Stimulated activated CD4-positive, alpha-beta T cell treated with anti-CD3 and anti-CD28 coated beads, TNF-alpha, amount 100 ng/mL, for 24 hours (primary cell): Measurements from ENCODE around the gene UBR1.
A peak's percentile ranks its signal among the peaks of the same experiment; 100 is the strongest.

Experiments
- DNase-seq, 3 experiments: peaks; one replicate each; pipeline ENCODE4 v3.0.0-alpha.2; 2020; ENCODE audit warnings: low read depth in 3 of 3

The UBR1 gene

DNA sequence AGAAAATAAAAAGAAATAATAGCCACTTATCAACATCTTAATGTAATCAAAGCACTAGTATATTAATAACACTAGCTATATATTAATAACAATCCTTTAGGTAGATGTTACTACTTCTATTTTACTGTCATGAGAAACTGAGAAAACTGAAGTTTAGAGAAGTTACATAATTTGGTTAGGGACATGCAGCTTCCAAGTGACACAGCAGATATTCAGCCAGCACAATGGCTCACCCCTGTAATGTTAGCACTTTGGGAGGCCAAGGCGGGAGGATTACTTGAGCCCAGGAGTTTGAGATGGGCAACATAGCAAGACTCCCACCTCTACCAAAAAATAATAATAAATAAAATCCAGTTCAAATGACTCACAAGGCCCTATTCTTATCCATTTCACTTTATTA, 1.9 kb upstream of the UBR1 start:
- no peak for DNase-seq

DNA sequence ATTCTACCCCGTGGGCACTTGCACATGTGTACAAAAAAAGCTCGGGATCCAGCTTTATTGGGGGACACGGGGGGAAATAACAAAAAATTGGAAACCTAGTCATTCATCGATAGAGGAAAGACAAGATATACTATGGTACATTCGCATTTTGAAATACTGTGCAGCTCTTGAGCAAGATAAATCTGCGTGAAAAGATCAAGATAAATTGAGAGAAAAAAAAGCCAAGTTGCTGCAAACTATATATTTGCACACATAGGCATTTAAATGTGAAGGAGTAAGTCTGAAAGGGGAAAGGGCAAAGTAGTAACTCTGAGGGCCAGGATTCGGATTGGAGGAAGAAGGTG, 620 bp upstream of the UBR1 start:
- DNase-seq = no peak

DNA sequence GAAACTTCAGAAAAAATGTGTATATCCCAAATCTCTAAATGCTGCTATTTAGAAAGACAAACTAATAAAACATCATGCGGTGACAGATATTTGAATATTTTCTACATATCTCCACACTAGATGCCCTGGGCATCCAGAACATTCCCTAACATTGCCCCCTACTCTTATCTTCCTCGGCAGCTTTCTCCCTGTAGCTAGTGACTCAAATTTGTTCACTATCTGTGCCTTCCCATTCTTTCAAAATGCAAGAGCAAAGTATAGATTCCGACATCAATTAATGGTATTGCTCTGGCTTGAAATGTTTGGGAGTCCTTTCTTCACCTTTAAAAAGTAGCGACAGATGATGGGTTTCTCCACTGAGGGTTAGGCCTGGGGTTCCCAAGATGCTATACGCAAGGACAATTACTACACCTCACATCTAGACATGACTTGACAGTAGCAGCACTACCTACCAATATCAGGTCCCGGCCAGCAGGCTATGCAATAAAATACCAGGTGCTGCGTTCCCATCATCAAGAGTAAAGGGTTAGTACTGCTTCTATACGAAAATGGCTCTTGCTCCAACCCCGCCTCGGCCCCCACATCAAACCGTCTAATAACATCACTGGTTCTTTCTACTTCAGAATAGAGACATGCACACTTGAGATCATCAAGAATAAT, 631 bp downstream of the UBR1 start:
- peak in 1 of 3 experiments; percentile 9 for DNase-seq

DNA sequence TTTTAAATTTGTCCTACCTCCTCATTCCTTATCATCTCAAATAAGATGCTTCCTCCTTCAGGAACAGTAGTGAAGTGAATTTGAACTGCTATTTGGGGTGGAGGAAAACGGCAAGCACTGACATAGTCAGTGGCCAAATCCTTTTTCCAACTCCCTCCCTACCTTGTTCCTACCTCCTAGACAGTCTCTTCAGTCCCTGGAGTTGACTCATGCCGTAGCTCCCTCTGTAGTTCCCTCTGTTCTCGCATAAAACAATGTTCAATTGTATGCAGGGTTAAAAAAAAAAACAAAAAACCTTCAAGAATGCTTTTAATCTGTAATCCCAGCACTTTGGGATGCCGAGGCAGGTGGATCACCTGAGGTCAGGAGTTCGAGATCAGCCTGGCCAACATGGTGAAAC, 1.4 kb downstream of the UBR1 start:
- DNase-seq = no peak

DNA sequence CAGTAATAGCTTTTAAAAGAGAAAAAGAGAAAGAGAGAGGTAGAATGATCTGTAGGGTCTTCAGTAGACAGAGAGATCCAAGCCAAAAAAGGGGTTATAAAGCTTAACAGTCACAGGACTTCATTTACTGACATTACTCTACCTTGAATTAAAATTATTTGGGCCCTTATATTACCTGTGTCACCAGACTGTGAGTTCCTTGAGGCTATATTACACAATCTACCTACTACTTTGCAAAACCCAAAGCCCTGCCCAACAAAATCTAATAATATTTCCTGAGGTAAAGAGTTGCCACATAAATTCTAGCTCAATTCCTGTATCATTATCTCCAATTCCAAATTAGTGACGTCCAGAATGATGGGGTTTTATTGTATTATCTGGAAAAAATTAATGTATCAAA, 1.9 kb downstream of the UBR1 start:
- no peak for DNase-seq

DNA sequence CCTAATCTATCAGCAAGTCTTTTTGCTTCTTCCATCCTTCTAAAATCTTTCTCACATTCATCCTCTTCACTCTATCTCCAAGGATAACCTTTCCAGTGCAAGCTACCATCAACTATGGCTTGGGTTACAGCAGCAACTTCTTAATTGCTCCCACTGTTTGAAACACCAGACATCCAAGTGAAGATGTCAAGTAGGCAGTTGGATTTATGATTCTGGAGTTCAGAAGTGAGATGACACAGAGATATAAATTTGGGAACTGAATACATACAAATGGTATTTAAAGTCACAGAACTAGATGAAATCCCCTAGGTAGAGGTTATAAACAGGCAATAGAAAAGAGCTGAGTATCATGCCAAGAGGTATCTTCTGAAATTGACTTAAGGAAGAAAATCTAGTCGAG, 3.7 kb downstream of the UBR1 start:
- no peak for DNase-seq

DNA sequence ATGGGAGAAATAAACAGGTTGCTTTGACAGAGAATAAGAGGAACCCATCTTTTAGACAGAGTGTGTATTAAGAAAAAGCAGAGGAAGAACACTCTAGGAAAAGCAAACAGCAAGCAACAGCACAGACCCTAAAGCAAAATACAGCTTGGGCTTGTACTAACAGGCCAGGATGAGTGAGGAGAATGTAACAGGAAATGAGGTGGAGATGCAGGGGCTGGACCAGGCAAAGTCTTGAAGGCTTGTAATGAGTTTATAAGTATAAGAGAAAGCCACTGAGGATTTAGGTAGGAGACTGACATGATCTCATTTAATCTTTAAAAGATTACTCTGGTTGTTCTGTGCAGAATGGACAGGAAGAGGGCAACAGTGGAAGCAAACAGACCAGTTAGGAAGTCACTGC, 4.9 kb downstream of the UBR1 start:
- no peak for DNase-seq

DNA sequence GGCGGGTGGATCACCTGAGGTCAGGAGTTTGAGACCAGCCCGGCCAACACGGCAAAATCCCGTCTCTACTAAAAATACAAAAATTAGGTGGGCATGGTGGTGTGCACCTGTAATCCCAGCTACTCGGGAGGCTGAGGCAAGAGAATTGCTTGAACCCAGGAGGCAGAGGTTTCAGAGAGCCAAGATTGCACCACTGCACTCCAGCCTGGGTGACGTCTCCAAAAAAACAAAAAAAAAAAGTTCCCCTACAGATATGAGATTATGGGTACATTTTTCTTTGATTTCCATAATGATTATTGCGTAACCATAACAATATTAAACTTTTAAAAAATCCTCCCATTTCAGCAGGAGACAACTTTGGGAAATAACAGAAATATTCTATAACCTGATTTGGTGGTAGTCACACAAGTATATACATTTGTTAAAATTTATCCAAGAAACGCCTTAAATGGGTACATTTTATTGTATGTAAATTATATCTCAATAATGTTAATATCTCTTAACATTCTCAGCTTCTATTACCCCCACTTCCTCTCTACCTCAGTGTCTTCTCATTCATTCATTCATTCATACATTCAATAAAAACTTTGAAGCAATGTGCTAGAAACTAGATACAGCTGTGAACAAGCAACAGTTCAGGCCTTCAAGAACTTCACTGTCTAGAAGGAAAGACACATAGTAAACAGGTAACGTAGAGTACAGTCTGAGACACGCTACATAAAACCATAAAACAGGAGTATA, 6.6 kb downstream of the UBR1 start:
- DNase-seq = no peak

DNA sequence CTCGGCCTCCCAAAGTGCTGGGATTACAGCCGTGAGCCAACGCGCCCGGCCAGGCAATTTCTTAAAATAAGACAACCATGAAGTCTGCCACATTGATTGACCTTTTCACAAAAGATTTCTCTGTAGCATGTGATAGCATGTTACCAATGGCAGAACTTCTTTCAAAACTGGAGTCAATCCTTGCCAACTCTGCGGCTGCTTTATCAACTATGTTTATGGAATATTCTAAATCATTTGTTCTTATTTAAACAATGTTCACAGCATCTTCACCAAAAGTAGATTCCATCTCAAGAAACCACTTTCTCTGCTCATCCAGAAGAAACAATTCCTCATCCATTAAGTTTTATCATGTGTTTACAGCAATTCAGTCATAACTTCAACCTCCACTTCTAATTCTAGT, 9.4 kb downstream of the UBR1 start:
- DNase-seq = no peak

DNA sequence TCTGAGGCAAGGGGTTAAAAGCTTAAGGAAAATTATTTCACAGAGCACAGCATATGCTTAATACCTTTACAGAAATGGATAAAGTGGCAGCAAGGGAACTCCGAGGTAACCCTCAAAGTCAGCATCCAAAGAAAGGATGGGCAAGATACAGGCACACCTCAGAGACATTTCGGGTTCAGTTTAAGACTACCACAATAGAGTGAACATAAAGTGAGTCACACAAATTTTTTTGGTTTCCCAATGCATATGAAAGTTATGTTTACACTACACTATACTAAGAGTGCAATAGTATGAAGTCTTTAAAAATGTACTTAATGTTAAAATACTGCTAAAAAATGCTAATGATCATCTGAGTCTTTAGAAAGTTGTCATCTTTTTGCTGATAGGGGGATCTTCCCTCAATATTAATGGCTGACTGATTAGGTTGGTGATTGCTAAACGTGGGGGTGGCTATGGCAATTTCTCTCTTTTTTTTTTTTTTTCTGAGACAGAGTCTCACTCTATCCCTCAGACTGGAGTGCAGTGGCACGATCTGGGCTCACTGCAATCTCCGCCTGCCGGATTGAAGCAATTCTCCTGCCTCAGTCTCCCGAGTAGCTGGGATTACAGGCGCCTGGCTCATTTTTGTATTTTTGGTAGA, 10.0 kb downstream of the UBR1 start:
- no peak for DNase-seq

DNA sequence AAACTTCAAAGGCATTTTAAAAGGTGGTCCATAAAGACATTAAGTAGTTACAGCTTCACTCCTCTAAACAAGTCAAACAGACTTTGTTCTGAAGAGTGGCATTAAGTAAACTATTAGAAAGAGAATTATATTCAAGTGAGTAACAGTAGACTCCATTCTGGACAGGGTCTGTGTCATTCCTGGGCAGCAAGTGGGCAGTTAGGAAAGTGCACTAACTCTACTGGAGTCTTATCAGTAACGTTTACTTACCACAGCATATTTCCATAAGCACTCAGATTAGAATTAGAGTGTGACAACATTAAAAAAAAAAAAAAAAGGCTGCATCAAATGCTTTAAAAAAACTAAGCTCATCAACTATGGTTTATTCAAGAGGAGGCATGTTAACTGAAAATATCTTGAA, 10.6 kb downstream of the UBR1 start:
- no peak for DNase-seq

DNA sequence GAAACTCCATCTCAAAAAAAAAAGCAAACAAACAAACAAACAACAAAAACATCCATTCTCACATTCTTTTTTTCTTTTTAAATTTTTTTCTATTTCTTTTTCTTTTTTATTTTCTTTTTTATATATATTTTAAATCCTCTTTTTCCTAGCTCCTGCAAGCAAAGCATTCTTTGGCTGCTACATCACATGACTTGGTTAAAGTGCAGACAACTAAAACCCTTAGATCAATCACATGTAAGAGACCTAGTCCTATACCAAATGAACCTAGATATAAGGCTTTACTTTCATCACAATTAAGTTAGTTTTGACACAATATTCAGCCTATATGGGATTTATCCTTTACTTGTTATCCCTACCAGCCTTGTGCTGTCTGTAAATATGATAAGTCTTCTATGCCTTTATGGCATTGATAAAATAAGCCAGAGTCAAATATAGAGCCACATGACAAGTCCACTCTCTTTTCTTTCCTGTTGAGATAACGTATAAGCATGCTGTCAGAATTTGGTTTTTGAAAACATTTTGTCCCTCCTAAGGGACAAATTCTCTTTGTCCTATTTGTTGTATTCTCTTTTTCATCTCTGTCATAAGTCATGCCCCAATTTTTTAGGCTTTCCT, 11.3 kb downstream of the UBR1 start:
- DNase-seq = no peak

DNA sequence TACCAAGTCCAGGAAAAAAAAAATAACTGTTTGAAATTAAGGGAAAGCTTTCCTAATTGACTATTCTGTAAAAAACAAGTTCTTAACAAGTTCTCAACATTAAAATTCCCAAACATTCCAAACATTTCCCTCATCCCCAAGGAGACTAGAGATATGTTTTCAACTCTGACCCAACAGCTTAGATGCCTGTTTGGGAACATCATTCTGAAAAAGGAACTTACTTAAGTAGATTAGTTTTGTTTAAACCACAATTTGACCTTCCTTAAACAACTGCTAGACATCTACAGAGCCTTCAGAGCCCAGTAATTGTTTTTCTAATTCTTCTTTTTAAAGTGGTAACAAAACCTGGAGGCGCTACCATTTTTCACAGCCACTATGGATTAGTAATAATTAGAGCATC, 12.8 kb downstream of the UBR1 start:
- DNase-seq = no peak

DNA sequence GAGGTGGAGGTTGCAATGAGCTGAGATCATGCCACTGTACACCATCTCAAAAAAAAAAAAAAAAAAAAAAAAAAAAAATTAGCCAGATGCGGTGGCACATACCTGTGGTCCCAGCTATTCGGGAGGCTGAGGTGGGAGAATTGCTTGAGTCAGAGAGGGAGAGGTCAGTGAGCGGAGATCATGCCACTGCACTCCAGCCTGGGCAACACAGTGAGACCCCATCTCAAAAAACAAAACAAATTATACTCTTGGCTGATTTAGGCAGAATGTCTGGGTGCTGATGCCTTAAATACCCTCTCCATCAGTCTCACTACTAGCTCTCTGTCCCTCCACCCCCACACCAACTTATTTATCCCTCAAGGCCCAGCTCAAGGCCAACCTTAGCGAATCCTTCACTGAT, 14.0 kb downstream of the UBR1 start:
- no peak for DNase-seq

DNA sequence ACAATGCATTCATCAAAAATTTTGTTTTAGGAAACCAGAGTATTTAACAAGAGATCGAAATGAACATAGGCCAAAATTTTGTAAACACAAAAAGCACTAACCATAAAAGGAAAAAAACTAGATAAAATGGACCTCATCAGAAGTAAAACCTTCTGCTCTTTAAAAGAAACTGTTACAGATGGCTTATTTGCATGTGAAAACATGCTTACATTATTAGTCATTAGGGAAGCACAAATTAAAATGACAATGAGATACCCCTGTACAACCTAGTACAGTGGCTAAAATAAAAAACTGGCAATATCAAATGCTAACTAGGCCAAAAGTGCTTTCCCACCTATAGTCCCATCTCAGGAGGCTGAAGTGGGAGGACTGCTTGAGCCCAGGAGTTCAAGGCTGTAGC, 19.3 kb downstream of the UBR1 start:
- no peak for DNase-seq

DNA sequence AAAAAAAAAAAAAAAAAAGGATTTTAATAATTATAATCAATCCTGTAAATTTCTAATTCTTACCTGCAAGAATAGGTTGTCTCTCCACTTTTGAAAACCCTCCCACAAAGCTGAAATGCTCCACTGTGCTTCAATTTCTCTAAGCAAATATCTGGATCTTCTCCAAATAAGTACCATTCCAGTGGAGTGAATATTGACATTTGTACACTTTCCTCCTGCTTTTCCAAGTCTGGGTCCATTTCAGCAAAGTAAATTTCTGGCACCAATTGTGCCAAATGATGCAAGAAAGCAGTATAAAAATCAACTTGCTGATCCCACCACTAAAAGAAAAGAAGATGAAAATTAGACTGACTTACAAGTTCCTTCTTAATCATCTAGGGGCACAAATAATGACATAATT, 19.9 kb downstream of the UBR1 start:
- DNase-seq = no peak

DNA sequence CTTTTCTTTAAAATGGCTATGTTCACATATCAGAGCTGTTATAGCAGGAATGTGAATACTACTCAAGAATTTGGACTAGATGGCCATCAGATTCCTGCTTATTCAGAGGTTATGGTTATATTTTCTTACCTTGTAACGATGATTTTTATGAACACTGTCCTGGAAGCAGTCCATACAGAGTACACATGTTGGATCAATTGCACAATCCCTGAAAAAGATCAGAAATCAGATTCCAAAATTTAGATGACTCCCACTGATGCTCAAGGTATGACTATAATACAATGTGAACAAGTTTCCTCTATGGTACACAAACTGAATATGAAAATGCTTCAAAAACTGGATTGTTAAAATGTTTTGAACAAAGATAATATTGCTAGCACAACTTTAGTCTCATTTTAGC, 23.3 kb downstream of the UBR1 start:
- DNase-seq = no peak

DNA sequence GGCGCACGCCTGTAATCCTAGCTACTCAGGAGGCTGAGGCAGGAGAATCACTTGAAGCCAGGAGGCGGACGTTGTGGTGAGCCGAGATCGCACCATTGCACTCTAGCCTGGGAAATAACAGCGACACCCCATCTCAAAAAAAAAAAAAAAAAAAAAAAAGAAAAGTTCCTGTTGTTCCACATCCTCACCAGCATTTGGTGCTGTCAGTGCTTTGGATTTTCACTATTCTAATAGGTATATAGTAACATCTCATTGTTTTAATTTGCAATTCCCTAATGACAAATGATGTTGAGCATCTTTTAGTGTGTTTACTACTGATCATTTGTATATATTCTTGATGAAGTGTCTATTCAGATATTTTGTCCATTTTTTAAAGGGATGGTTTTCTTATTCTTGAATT, 24.6 kb downstream of the UBR1 start:
- no peak for DNase-seq

DNA sequence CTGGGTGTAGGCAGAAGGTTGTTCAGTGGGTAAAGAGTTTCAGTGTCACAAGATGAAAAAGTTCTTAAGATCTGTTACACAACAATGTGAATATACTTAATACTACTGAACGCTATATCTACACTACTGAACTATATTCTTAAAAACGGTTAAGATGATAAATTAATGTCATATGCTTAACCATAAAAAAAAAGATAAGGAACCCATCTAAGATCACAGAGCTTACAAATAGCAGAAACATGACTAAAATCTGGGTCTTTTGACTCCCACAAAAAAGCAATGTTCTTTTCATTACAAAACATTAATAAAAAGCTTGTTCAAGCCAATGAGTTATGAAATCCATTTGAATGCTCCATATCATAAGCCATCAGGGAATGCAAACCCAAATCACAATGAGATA, 34.4 kb downstream of the UBR1 start:
- no peak for DNase-seq

DNA sequence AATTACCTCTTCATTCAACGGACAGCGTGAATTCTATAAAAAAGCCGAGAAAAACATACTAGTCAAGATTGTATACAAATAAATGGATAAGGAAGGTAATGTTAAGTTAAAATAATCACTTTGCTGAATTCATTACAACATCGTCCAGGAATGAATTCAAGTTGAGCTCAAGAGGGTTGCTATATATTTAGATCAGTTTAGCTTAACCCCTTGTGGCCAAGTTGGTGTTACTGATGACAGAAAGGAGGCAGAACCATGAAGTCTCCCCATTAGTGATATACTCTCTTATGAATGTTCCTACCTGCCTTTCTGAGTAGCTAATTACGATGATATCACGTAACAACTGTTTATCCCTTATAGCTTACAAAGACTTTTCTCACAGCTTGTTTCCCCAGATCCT, 34.9 kb downstream of the UBR1 start:
- DNase-seq = no peak

DNA sequence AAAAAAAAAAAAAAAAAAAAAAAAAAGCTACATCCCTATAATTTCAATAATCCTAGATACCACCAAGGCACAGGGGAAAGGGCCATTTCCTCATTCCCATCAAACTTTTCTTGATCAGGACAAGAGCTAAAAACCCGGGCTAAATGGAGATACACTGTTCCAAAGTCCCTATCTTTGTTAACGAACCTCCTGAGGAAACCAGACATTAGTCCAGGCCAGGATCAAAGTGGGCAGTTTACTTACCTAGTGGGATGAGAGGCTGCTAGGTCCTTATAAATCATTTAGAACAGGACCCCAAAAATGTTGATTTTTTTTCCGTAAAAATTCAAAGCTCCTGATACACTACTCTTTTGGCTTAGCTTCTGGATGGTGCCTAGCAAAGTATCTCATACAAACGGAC, 35.6 kb downstream of the UBR1 start:
- no peak for DNase-seq

DNA sequence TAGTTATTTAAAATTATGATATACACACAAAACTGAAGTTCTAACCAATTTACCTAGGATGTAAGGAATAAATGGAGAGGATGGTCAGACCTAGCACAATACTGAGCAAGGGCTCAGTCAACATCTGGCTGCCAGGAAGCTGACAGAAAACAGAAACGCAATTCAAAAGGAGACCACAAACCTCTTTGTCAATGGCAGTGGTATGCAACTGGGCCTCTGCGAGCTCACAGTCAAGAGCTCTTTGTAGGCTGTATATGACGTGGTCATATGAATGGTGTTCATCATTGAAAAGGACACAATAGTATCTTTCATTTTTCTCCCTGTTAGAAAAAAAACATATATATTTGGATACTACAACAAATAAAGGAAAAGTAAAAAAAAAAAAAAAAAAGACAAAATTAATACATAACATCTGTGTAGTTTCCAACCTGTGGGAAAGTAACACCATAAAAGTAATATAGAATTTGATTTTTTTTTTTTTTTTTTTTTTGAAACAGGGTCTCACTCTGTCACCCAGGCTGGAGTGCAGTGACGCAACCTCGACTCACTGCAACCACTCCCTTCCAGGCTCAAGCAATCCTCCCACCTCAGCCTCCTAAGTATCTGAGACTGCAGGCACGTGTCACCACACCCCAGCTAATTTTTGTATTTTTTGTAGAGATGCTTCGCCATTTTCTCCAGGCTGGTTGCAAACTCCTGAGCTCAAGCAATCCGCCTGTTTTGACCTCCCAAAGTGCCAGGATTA, 37.9 kb downstream of the UBR1 start:
- DNase-seq = peak in 1 of 3 experiments; percentile 4
